ENCODE data around the gene UGT1A4.
"Not testable (repeated sequence)": the region's sequence is repeated elsewhere in the genome, so short reads cannot be mapped to it uniquely, and the experiment has no call there.

The UGT1A4 gene

DNA sequence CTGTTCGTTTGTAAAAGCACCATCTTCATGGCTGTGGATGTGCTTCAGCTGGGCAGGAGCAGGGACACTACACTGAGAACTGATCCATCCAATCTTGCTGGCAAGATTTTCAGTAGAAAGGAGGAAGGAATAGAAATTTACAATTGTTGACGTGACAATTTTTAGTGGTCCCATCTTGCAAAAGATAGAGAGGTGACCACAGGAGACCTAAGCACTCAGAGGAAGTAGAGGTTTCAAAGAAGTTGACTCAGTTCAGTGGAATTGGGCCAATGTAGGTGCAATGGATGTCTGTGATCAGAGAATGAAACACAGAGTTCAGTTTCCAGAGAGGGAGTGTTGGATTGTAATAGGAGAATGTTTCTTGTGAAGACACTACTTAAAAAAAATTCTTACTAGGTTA is 4.4 kb upstream of the UGT1A4 start:
- no peak for DNase-seq (ENCODE audit: low read depth)
- no peak overlapping the region for H3K4me3 ChIP-seq (ENCODE audit: low read depth, low read length)
- TF ChIP-seq, protein P1, sequence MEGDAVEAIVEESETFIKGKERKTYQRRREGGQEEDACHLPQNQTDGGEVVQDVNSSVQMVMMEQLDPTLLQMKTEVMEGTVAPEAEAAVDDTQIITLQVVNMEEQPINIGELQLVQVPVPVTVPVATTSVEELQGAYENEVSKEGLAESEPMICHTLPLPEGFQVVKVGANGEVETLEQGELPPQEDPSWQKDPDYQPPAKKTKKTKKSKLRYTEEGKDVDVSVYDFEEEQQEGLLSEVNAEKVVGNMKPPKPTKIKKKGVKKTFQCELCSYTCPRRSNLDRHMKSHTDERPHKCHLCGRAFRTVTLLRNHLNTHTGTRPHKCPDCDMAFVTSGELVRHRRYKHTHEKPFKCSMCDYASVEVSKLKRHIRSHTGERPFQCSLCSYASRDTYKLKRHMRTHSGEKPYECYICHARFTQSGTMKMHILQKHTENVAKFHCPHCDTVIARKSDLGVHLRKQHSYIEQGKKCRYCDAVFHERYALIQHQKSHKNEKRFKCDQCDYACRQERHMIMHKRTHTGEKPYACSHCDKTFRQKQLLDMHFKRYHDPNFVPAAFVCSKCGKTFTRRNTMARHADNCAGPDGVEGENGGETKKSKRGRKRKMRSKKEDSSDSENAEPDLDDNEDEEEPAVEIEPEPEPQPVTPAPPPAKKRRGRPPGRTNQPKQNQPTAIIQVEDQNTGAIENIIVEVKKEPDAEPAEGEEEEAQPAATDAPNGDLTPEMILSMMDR (IDR thresholded peaks at IDR 0.05; ENCODE audit: low read depth, low read length, missing control alignments), result no peak
- in situ Hi-C loops (cut with HindIII; ENCODE audit: low sequenced_read_pairs), result no loop called here

DNA sequence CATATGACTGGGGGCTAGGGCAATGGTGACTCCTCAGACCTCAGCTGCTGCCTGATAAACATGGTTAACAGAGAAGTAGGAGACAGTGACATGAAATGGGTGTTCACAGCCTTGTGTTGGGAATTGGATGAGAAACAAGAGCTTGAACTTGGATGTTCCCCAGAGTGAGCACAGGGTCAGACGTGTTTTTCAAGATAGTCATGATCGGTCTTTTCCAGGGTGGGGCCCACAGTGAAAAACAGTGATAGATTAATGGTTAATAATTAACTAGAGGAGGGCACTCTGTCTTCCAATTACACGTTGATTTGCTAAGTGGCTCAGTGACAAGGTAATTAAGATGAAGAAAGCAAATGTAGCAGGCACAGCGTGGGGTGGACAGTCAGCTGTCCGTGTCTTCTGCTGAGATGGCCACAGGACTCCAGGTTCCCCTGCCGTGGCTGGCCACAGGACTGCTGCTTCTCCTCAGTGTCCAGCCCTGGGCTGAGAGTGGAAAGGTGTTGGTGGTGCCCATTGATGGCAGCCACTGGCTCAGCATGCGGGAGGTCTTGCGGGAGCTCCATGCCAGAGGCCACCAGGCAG is 10.3 kb downstream of the UGT1A4 start, which contains the start of gene UGT1A3:
Gene UGT1A3, plus strand, starts transcription at position 320 of the 579 bp plus-strand sequence. Its CDS starts 85 bp downstream, at position 405.
- TF ChIP-seq, protein P1 (IDR thresholded peaks at IDR 0.05; ENCODE audit: low read depth, low read length, missing control alignments), result no peak
- H3K4me3 ChIP-seq (ENCODE audit: low read depth, low read length), result no peak within 1 kb of the TSS
- in situ Hi-C loops (cut with HindIII; ENCODE audit: low sequenced_read_pairs), result no loop called here
- no peak for DNase-seq (ENCODE audit: low read depth)

DNA sequence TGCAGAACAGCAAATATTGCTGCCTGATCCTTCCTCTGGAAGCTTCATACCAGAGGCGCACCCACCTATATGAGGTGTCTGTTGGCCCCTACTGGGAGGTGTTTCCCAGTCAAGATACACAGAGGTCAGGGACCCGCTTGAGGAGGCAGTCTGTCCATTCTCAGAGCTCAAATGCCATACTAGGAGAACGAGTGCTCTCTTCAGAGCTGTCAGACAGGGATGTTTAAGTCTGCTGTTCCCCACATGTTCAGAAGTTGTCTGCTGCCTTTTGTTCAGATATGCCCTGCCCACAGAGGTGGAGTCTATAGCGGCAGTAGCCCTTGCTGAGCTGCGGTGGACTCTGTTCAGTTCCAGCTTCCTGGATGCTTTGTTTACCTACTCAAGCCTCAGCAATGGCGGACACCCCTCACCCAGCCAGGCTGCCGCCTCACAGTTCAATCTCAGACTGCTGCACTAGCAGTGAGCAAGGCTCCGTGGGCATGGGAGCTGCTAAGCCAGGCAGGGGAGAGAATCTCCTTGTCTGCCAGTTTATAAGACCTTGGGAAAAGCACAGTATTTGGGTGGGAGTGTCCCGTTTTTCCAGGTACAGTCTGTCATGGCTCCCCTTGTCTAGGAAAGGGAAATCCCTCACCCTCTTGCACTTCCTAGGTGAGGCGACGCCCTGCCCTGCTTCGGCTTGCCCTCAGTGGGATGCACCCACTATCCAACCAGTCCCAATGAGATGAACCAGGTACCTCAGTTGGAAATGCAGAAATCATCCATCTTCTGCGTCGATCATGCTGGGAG is 18.5 kb downstream of the UGT1A4 start:
- DNase-seq (ENCODE audit: low read depth); in situ Hi-C loops (cut with HindIII; ENCODE audit: low sequenced_read_pairs); H3K4me3 ChIP-seq (ENCODE audit: low read depth, low read length): not testable (repeated sequence)

DNA sequence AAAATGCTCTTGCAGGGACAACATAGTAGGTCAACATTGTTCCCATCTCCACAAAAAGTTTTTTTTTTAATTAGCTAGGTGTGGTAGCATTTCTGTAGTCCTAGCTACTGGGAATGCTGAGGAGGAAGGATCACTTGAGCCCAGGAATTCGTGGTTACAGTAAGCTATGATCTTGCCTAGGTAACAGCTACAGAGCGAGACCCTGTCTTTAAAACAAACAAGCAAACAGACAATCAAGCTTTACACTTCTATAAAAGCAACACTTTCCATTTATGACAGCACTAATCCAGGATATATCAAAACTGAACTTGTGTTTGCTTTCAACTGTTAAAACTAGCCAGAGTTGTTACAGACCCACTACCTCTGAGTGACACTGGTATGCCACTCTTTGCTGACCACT is 22.3 kb downstream of the UGT1A4 start:
- TF ChIP-seq, protein P1 (IDR thresholded peaks at IDR 0.05; ENCODE audit: low read depth, low read length, missing control alignments), result no peak
- DNase-seq (ENCODE audit: low read depth), result no peak
- no peak overlapping the region for H3K4me3 ChIP-seq (ENCODE audit: low read depth, low read length)
- in situ Hi-C loops (cut with HindIII; ENCODE audit: low sequenced_read_pairs), result no loop called here

DNA sequence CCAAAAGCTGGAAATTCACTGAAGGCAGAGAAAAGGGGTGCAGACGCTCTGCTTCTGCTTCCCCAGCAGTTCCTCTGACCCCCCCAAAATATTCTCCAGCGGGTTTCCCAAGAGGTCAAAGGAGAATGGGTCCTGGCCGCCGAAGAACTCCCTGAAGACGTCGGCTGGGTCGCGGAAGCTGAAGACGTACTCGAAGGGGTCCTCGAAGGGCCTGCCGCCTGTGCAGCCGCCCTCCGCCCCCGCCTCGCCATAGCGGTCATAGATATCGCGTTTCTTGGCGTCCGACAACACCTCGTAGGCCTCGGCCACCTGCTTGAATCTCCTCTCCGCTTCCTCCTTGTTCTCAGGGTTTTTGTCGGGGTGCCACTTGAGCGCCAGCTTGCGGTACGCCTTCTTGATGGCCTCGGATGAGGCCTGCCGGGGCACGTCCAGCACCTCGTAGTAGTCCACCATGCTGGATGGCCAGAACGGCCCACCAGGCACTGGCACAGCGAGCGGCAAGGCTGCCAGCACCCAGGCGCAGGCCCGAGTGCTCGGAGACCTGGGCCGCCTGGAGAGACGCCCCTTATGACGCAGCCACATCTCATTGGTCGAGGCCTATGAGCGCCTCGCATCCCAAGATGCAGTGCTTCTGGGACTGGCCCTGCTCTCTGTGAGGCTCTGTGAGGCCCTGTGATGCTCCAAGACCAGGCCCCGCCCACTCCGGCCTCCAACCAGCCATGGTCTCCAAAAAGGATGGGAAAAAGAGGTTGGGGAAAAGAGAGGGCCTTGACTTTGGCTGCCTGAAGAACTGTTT is 25.1 kb downstream of the UGT1A4 start:
- H3K4me3 ChIP-seq (ENCODE audit: low read depth, low read length), result no peak overlapping the region
- TF ChIP-seq, protein P1 (IDR thresholded peaks at IDR 0.05; ENCODE audit: low read depth, low read length, missing control alignments), result no peak
- no peak for DNase-seq (ENCODE audit: low read depth)
- in situ Hi-C loops (cut with HindIII; ENCODE audit: low sequenced_read_pairs), result no loop called here

DNA sequence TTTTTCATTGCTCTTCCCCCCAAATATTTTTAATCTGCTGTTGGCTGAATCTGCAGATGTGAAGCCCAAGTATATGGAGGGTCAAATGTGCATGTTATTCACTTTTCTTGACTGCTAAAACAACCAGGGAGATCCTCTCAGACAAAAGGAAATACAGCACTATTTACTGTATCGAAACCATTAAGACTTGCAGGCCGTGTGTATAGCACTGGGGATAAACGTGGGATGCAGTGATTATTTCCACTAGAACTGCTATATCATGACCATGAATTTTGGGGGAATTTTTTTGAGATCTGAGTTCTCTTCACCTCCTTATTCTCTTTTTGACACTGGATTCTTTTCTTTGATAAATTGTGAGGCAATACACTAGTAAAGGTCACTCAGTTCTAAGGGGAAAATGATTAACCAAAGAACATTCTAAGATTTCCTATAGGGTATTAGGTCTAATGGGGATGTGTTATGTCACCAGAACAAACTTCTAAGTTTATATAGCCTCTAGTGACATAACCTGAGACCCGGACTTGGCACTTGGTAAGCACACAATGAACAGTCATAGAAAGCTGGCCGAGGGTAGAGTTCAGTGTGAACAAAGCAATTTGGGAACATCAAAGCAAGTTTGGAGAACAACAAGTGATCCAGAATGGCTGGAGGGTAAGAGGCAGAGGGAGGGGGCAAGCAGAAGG is 26.7 kb downstream of the UGT1A4 start:
- no peak for DNase-seq (ENCODE audit: low read depth)
- in situ Hi-C loops (cut with HindIII; ENCODE audit: low sequenced_read_pairs), result no loop called here
- TF ChIP-seq, protein P1 (IDR thresholded peaks at IDR 0.05; ENCODE audit: low read depth, low read length, missing control alignments), result no peak
- no peak overlapping the region for H3K4me3 ChIP-seq (ENCODE audit: low read depth, low read length)

DNA sequence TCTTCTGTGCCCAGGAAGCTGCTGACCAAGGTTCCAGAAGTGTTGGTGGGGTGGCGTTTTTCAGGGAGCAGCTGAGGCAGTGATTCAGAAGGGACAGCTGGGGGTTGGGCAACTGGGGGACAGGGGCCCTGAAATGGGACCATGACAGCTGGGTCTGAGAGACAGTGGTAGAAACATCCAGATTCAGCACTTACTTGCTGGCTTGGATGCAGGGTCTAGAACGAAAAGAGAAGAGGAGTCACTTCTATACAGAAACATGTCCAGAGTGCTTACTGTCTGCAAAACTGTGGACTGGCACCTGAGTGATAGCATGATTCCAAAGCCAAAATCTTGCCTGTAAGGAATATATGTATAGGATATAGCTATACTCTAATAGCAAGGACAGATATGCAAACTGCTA is 27.3 kb downstream of the UGT1A4 start:
- in situ Hi-C loops (cut with HindIII; ENCODE audit: low sequenced_read_pairs); H3K4me3 ChIP-seq (ENCODE audit: low read depth, low read length); DNase-seq (ENCODE audit: low read depth): not testable (repeated sequence)

Measured in astrocyte of the cerebellum (primary cell).